ENCODE measurements around the gene ARHGAP26. TPM values are rescaled to one million over a fixed set of nuclear protein-coding genes. Genes with fewer than 3 reads are reported as not detected.

The ARHGAP26 gene
- polyA plus RNA-seq, 6 donors from 2014 or later, result 2.4 to 8.7 (median 4.1) TPM

- Mint-ChIP-seq H3K9me3 (no peaks in the 10 kb centered on the region), H3K36me3 (no peaks in the 10 kb centered on the region), H3K4me3 (peak overlapping the region; percentile 9 to 76 (median 51)), H3K4me1 (peaks cover 46 to 76% (median 69%) of the 10 kb centered on the region in 3 donors), H3K27ac (peak overlapping the region; percentile 56 to 98 (median 90)), H3K27me3 (no peaks in the 10 kb centered on the region)
- ATAC-seq (ENCODE audit: low read depth in 2 of 2) (peak; percentile 54 to 60), DNase-seq (peak; percentile 68)
These were observed 234.4 kb downstream of the ARHGAP26 start for GRCh38 chr5:143004361-143005145.

DNA sequence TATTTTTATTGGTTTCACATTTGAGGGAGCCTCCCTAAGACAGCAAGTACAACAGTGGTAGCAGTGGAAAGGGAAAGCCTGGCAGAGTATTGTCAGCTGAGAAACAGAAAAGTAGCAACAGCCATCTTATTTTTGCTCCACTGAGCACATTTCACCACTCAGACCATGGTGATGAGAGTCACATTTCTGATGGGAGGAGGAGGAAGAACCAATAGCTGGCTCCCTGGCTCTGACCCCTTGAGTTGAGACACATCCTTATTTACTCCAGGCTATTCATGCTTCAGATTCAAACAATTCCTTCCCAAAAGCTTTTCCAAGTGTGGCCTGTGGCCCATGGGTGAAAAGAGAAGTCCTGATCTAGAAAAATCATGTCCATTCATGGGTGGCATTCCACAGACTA, 236.3 kb downstream of the ARHGAP26 start:
- Mint-ChIP-seq H3K9me3 (no peaks in the 10 kb centered on the region), H3K4me3 (no peak overlapping the region), H3K27me3 (no peaks in the 10 kb centered on the region), H3K36me3 (no peaks in the 10 kb centered on the region), H3K27ac (peak overlapping the region in 3 of 6 donors; percentile 53 to 61 (median 60)), H3K4me1 (peaks cover 42 to 62% (median 60%) of the 10 kb centered on the region in 3 donors)
- no peak for ATAC-seq (ENCODE audit: low read depth in 2 of 2)
- DNase-seq, result no peak

GRCh38 chr5:143008032-143008431, 237.9 kb downstream of the ARHGAP26 start:
- H3K9me3 Mint-ChIP-seq, result no peaks in the 10 kb centered on the region
- H3K4me1 Mint-ChIP-seq, result peaks cover 27 to 47% (median 45%) of the 10 kb centered on the region in 3 donors
- peak overlapping the region in 2 of 6 donors; percentile 60 to 71 for H3K27ac Mint-ChIP-seq

GRCh38 chr5:143008809-143009521, 238.8 kb downstream of the ARHGAP26 start:
- peak; percentile 67 for DNase-seq
- peak; percentile 63 to 65 for ATAC-seq (ENCODE audit: low read depth in 2 of 2)
- Mint-ChIP-seq H3K9me3 (no peaks in the 10 kb centered on the region), H3K4me3 (peak overlapping the region in 2 of 8 donors; percentile 5 to 38), H3K27me3 (no peaks in the 10 kb centered on the region), H3K36me3 (no peaks in the 10 kb centered on the region), H3K27ac (peak overlapping the region in 5 of 6 donors; percentile 70 to 89 (median 77)), H3K4me1 (peaks cover 20 to 38% (median 37%) of the 10 kb centered on the region in 3 donors)

More at GRCh38 chr5:143008032-143008431, 237.9 kb downstream of the ARHGAP26 start:
- ATAC-seq (ENCODE audit: low read depth in 2 of 2), result no peak
- DNase-seq, result no peak
- no peaks in the 10 kb centered on the region for H3K27me3 Mint-ChIP-seq
- H3K36me3 Mint-ChIP-seq, result no peaks in the 10 kb centered on the region
- peak overlapping the region in 1 of 8 donors; percentile 10 for H3K4me3 Mint-ChIP-seq

DNA sequence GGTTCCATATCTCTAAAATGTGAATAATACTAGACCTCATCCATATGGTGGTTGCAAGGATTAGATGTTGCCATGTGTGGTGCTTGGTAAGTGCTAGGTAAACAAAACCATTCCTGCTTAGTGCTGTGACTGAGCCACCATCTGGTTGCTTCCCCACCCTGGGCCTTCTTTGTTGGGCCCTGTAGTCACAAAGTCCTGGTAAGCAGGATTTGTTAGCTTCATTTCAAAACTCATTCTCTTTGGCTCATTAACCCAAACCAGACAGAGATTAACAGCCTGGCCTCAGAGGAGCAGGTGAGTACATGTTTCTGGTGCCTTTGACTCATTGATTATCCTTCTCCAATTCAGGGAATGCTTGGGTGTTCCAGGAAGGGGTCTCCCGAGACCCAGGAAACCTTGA, 240.2 kb downstream of the ARHGAP26 start:
- DNase-seq, result no peak
- ATAC-seq (ENCODE audit: low read depth in 2 of 2), result no peak
- Mint-ChIP-seq H3K4me1 (peaks cover 11 to 25% (median 24%) of the 10 kb centered on the region in 3 donors), H3K27me3 (no peaks in the 10 kb centered on the region), H3K9me3 (no peaks in the 10 kb centered on the region), H3K27ac (peak overlapping the region in 1 of 6 donors; percentile 89), H3K36me3 (no peaks in the 10 kb centered on the region), H3K4me3 (no peak overlapping the region)

DNA sequence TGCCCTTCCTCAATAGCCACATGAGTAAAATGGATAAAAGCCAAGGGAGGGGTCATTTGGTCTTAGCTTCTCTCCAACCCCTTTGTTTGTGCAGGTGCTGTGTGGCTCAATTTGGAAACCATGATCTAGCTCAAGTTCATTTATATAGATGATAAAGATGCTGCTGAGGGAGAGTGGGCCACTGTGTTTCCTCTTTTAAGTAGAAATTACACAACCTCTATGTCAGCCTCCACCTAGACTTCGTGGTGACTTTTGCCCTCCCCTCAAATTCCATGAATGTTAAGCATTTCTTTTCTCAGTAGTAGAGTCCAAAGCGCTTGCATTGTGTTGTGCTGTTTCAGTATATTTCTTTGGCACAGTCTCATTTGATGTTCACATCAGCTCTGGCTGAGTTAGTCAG, 241.4 kb downstream of the ARHGAP26 start:
- Mint-ChIP-seq H3K36me3 (no peaks in the 10 kb centered on the region), H3K27ac (peak overlapping the region in 2 of 6 donors; percentile 11 to 89), H3K4me1 (peaks cover 11 to 22% (median 18%) of the 10 kb centered on the region in 3 donors), H3K9me3 (no peaks in the 10 kb centered on the region), H3K27me3 (no peaks in the 10 kb centered on the region), H3K4me3 (no peak overlapping the region)
- DNase-seq (no peak), ATAC-seq (ENCODE audit: low read depth in 2 of 2) (no peak)

- Mint-ChIP-seq H3K9me3 (no peaks in the 10 kb centered on the region), H3K4me1 (peaks cover 4 to 19% (median 10%) of the 10 kb centered on the region in 3 donors), H3K4me3 (no peak overlapping the region), H3K27ac (no peak overlapping the region), H3K36me3 (no peaks in the 10 kb centered on the region), H3K27me3 (no peaks in the 10 kb centered on the region)
- ATAC-seq (ENCODE audit: low read depth in 2 of 2) (no peak), DNase-seq (no peak)
These were observed 243.2 kb downstream of the ARHGAP26 start for GRCh38 chr5:143013176-143013891.

DNA sequence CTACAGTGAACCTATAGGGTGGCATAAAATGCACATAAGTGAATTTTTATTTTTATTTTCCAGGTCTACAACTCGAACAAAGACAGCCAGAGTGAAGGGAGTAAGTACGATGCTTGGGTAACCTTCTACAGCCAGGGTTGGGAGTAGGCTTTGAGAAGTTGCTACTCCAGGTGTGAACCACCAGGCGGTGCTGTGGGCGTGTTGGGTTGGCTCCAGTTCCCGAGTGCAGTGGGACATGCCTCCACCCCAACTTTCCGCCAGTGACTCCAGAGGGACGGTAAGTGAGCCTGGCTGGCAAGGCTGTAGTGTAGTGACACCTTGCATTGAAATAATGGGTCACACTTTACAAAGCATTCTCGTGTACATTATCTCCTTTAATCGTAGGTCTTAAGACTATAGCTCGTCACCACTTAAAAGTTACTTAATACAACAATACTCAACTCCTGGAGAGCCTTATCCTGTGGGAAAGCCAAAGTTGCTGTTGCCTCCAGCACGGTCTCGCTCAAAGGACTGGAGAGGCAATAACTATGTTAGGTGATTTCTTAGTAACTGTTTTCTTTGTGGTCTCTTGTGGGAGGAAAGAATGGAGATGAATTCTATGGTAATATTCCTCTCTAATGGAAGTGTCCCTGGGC, 244.0 kb downstream of the ARHGAP26 start:
- no peaks in the 10 kb centered on the region for H3K36me3 Mint-ChIP-seq
- no peaks in the 10 kb centered on the region for H3K9me3 Mint-ChIP-seq
- no peak for DNase-seq
- peaks cover 2 to 18% (median 4%) of the 10 kb centered on the region in 3 donors for H3K4me1 Mint-ChIP-seq
- no peaks in the 10 kb centered on the region for H3K27me3 Mint-ChIP-seq
- H3K4me3 Mint-ChIP-seq, result no peak overlapping the region
- ATAC-seq (ENCODE audit: low read depth in 2 of 2), result no peak
- peak overlapping the region in 1 of 6 donors; percentile 39 for H3K27ac Mint-ChIP-seq

DNA sequence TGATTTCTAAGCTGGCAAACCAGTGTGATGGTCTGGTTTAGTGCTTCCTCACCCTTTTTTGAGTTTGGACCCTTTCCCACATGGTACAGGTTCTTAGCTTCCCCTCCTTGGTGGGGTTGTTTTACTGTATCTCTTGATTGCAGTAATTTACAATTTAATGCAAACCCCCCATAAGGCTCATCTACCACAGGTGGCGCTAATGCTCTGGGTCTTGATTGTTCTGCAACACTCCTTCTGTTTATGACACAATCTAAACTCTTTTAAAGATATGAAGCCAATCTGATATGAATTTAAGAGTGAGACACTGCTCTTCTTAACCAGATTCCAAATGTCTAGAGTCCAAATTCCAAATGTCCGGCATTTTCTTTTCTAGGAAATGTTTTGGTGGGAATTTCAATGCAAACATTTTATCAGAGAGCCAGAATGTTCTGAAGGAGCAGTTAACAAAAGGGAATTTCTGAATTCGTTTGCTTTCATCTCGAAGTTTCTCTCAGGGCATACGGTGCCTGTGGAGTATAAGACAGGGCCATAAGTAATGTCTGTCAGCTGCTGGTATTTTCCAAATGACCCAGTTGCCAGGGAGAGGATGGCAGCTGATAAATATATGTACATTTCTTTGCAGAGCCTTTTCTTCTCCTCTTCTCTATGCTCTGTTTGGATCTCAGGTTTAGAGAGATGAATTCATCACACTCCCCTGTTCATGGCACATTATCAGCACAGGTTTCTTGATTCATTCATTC, 246.8 kb downstream of the ARHGAP26 start:
- Mint-ChIP-seq H3K36me3 (no peaks in the 10 kb centered on the region), H3K27ac (no peak overlapping the region)

DNA sequence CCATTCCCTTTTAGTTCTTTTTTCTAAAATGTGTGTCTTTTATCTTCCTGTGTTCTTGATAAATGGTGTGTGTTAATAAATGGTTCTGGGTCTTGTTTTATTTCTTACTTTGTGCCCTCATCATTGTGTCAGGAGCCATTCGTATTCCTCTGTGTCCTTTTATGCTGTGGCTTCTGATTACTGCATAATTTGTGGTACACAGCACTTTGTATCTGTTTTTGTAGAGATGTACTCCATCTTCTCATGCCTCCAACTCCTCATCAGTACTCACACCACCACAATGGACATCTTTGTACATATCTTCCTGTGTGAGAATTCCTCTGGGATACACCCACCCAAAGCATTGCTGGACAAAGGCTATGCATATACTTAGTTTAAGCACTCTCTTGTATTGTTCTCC, 247.4 kb downstream of the ARHGAP26 start:
- no peaks in the 10 kb centered on the region for H3K36me3 Mint-ChIP-seq
- no peaks in the 10 kb centered on the region for H3K27me3 Mint-ChIP-seq
- no peak overlapping the region for H3K4me3 Mint-ChIP-seq
- no peaks in the 10 kb centered on the region for H3K9me3 Mint-ChIP-seq
- ATAC-seq (ENCODE audit: low read depth in 2 of 2), result no peak
- no peak for DNase-seq
- H3K27ac Mint-ChIP-seq, result no peak overlapping the region
- peaks cover 0 to 17% (median 8%) of the 10 kb centered on the region in 3 donors for H3K4me1 Mint-ChIP-seq

More for the DNA sequence above, 246.8 kb downstream of the ARHGAP26 start:
- DNase-seq (no peak), ATAC-seq (ENCODE audit: low read depth in 2 of 2) (peak; percentile 43 to 47)
- H3K27me3 Mint-ChIP-seq, result no peaks in the 10 kb centered on the region
- peaks cover 0 to 17% (median 8%) of the 10 kb centered on the region in 3 donors for H3K4me1 Mint-ChIP-seq
- no peaks in the 10 kb centered on the region for H3K9me3 Mint-ChIP-seq
- H3K4me3 Mint-ChIP-seq, result no peak overlapping the region

DNA sequence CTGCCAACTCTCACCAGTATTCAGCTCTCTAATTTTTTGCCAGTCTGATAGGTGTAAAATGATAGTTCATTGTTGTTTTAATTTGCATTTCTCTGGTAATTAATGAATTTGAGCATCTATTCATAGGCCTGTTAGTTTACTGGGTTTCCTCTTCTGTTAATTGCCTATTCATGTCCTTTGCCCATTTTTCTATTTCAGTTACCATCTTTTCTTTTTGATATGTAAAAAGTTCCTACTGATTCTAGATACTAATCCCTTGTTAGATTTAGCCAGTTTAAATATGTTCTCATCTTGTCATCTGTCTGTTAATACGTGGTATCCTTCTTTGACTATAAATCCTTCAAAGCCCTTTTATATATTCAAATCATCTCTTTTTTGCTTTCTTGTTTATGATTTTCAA, 247.8 kb downstream of the ARHGAP26 start:
- Mint-ChIP-seq H3K4me3 (no peak overlapping the region), H3K27ac (peak overlapping the region in 1 of 6 donors; percentile 6), H3K36me3 (no peaks in the 10 kb centered on the region), H3K9me3 (no peaks in the 10 kb centered on the region), H3K27me3 (no peaks in the 10 kb centered on the region), H3K4me1 (peaks cover 0 to 17% (median 8%) of the 10 kb centered on the region in 3 donors)
- ATAC-seq (ENCODE audit: low read depth in 2 of 2) (no peak), DNase-seq (no peak)

- H3K27ac Mint-ChIP-seq, result no peak overlapping the region
- H3K9me3 Mint-ChIP-seq, result no peaks in the 10 kb centered on the region
- H3K4me3 Mint-ChIP-seq, result no peak overlapping the region
- DNase-seq, result no peak
- peaks cover 0 to 17% (median 8%) of the 10 kb centered on the region in 3 donors for H3K4me1 Mint-ChIP-seq
- ATAC-seq (ENCODE audit: low read depth in 2 of 2), result peak in 1 of 2 donors; percentile 18
- no peaks in the 10 kb centered on the region for H3K36me3 Mint-ChIP-seq
- no peaks in the 10 kb centered on the region for H3K27me3 Mint-ChIP-seq
These were observed 249.0 kb downstream of the ARHGAP26 start for GRCh38 chr5:143019157-143019556.

Measured in naive B cell (primary cell).